Measurements from ENCODE around the gene TMEM151B.
"Not testable (repeated sequence)": the region's sequence is repeated elsewhere in the genome, so short reads cannot be mapped to it uniquely, and the experiment has no call there.

Gene TMEM151B

DNA sequence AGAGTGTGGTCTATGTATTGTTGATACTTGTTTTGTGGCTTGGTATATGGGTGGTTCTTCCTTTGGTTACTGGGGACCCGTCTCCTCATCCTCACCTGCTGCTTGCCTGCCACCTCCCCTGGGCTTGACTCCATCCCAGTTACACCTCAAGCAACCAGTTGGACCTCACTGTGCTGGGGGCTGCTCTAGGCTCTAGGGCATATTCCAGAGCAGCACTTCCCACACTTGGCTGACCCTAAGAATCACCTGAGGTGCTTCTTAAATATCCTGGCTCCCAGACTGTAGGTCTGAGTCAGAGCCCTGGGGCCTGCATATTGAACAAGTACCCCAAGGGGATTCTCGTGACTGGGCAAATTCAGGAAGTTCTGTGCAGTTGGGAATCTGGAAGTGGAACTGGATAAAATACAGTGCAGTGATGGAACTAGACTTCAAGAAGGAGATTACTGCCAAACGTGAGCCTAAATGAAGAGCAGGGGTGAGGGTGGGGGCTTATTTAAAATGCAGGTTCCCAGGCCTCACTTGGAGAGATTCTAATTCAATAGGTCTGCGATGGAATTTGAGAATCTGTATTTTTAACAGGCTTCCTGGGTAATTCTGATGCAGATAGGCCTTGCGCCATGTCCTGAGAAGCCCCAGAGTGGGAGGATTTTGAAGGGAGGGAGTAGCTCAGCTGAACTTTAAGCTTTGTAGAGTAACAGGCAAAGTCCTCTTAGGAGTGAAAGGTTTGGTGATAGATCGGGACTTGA lies 79.8 kb downstream of the TMEM151B start:
- Histone ChIP-seq H3K9ac (ENCODE audit: insufficient read length, low read depth) (no peak overlapping the region), H3K9me3 (ENCODE audit: insufficient read depth, low read length) (no peaks in the 10 kb centered on the region), H3K27me3 (ENCODE audit: insufficient read depth, insufficient read length) (no peaks in the 10 kb centered on the region), H3K36me3 (ENCODE audit: insufficient read depth, insufficient read length, low read length) (no peaks in the 10 kb centered on the region), H3K4me1 (ENCODE audit: insufficient read depth, insufficient read length) (peaks cover 4% of the 10 kb centered on the region), H3K4me3 (ENCODE audit: insufficient read length, low read depth) (no peak overlapping the region)
- TF ChIP-seq SUZ12 (IDR thresholded peaks at IDR 0.05; ENCODE audit: extremely low read depth, insufficient read depth, insufficient read length) (no peak), ZNF274 (IDR thresholded peaks at IDR 0.05; ENCODE audit: low read depth, low read length) (no peak), YY1 (IDR thresholded peaks at IDR 0.05; ENCODE audit: insufficient read depth, insufficient read length) (no peak)
- DNase-seq (ENCODE audit: low read depth, low spot score): no peak

DNA sequence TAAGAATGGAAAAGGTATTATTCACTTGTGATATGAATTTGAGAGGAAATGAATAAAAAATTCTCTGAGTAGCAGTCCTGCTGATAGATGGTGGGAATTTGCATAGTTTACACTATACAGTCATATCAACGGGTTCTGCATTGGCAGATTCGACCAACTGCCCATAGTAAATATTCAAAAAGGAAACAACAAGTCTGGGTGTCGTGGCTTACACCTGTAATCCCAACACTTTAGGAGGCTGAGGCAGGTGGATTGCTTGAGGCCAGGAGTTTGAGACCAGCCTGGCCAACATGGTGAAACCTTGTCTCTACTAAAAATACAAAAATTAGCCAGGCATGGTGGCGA lies 80.4 kb downstream of the TMEM151B start:
- not testable (repeated sequence) for DNase-seq (ENCODE audit: low read depth, low spot score); H3K9ac ChIP-seq (ENCODE audit: insufficient read length, low read depth); H3K9me3 ChIP-seq (ENCODE audit: insufficient read depth, low read length); H3K27me3 ChIP-seq (ENCODE audit: insufficient read depth, insufficient read length); H3K4me3 ChIP-seq (ENCODE audit: insufficient read length, low read depth); H3K4me1 ChIP-seq (ENCODE audit: insufficient read depth, insufficient read length); H3K36me3 ChIP-seq (ENCODE audit: insufficient read depth, insufficient read length, low read length)

DNA sequence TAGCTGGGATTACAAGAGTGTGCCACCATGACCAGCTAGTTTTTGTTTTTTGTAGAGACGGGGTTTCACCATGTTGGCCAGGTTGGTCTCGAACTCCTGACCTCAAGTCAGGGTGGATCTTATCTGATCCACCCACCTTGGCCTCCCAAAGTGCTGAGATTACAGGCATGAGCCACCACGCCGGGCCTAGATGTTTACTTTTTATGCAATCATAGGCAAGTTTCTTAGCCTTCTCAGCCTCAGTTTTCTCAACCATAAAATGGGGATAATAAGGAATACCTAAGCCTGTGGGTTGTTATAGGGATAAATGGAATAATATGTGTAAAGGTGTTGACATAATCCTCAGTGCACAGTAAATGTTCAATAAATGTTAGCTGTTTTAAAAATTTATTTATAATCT lies 82.0 kb downstream of the TMEM151B start:
- Histone ChIP-seq H3K9me3 (ENCODE audit: insufficient read depth, low read length) (no peaks in the 10 kb centered on the region), H3K9ac (ENCODE audit: insufficient read length, low read depth) (no peak overlapping the region), H3K27me3 (ENCODE audit: insufficient read depth, insufficient read length) (no peaks in the 10 kb centered on the region), H3K4me1 (ENCODE audit: insufficient read depth, insufficient read length) (peaks cover 4% of the 10 kb centered on the region), H3K4me3 (ENCODE audit: insufficient read length, low read depth) (no peak overlapping the region), H3K36me3 (ENCODE audit: insufficient read depth, insufficient read length, low read length) (no peaks in the 10 kb centered on the region)
- DNase-seq (ENCODE audit: low read depth, low spot score): no peak
- no peak for TF ChIP-seq SUZ12 (IDR thresholded peaks at IDR 0.05; ENCODE audit: extremely low read depth, insufficient read depth, insufficient read length)
- no peak for TF ChIP-seq YY1 (IDR thresholded peaks at IDR 0.05; ENCODE audit: insufficient read depth, insufficient read length)
- TF ChIP-seq ZNF274 (IDR thresholded peaks at IDR 0.05; ENCODE audit: low read depth, low read length): no peak

DNA sequence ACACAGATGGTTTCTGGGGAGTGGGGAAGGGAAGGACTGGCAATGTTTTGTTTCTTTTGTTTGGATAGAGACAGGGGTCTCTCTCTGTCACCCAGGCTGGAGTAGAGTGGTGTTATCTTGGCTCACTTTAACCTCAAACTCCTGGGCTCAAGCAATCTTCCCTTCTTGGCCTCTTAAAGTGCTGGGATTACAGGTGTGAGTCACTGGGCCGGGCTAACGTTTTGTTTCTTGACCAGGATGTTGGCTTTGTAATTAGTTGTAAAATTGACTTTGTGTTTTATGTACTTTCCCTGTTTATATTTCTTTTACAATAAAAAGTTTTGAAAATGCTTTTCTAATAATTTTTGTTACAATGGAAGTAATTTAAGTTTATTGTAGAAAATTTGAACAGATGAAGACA lies 83.1 kb downstream of the TMEM151B start:
- no peak overlapping the region for H3K9ac ChIP-seq (ENCODE audit: insufficient read length, low read depth)
- H3K36me3 ChIP-seq (ENCODE audit: insufficient read depth, insufficient read length, low read length): no peaks in the 10 kb centered on the region
- no peak for DNase-seq (ENCODE audit: low read depth, low spot score)
- no peaks in the 10 kb centered on the region for H3K27me3 ChIP-seq (ENCODE audit: insufficient read depth, insufficient read length)
- no peak overlapping the region for H3K4me3 ChIP-seq (ENCODE audit: insufficient read length, low read depth)
- TF ChIP-seq SUZ12 (IDR thresholded peaks at IDR 0.05; ENCODE audit: extremely low read depth, insufficient read depth, insufficient read length) (no peak), ZNF274 (IDR thresholded peaks at IDR 0.05; ENCODE audit: low read depth, low read length) (no peak), YY1 (IDR thresholded peaks at IDR 0.05; ENCODE audit: insufficient read depth, insufficient read length) (no peak)
- H3K9me3 ChIP-seq (ENCODE audit: insufficient read depth, low read length): no peaks in the 10 kb centered on the region
- peaks cover 4% of the 10 kb centered on the region for H3K4me1 ChIP-seq (ENCODE audit: insufficient read depth, insufficient read length)

DNA sequence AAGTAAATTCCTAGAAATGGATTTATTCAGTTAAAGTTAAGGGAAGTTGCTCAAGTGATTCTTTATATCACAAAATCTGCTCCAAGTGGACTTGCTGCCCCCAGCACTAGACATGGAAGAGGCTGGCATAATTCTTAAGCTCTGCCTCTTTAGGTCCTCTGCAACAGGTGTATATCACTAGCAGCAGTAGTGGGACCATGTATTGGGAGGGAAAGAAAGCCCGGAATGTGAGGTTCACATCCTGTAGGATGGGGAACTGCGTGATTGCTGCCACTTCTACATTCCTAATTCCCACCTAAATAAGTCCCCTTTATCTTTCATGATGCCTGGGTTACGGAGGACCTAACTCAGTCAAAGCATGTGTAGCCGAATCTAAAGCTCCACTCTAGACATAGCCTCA lies 85.4 kb downstream of the TMEM151B start:
- DNase-seq (ENCODE audit: low read depth, low spot score): no peak
- Histone ChIP-seq H3K36me3 (ENCODE audit: insufficient read depth, insufficient read length, low read length) (no peaks in the 10 kb centered on the region), H3K4me3 (ENCODE audit: insufficient read length, low read depth) (no peak overlapping the region), H3K9me3 (ENCODE audit: insufficient read depth, low read length) (no peaks in the 10 kb centered on the region), H3K4me1 (ENCODE audit: insufficient read depth, insufficient read length) (no peaks in the 10 kb centered on the region), H3K9ac (ENCODE audit: insufficient read length, low read depth) (no peak overlapping the region), H3K27me3 (ENCODE audit: insufficient read depth, insufficient read length) (no peaks in the 10 kb centered on the region)
- no peak for TF ChIP-seq ZNF274 (IDR thresholded peaks at IDR 0.05; ENCODE audit: low read depth, low read length)
- no peak for TF ChIP-seq SUZ12 (IDR thresholded peaks at IDR 0.05; ENCODE audit: extremely low read depth, insufficient read depth, insufficient read length)
- TF ChIP-seq YY1 (IDR thresholded peaks at IDR 0.05; ENCODE audit: insufficient read depth, insufficient read length): no peak

DNA sequence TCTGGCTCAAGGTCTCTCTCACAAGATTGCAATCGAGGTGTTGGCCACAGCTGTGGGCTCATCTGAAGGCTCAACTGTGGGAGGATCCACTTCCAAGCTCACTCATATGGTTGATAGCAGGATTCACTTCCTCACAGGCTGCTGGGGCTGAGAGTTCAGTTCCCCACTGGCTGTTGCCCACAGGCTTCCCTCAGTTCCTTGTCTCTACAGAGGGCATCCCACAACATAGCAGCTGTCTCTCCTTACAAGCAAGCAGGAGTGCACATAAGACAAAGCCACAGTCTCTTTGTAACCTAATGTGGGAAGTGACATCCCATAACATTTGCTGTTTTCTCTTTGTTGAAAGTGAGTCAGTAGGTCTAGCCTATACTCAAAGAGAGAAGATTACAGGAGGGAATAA lies 86.2 kb downstream of the TMEM151B start:
- no peak overlapping the region for H3K9ac ChIP-seq (ENCODE audit: insufficient read length, low read depth)
- H3K4me3 ChIP-seq (ENCODE audit: insufficient read length, low read depth): no peak overlapping the region
- no peaks in the 10 kb centered on the region for H3K27me3 ChIP-seq (ENCODE audit: insufficient read depth, insufficient read length)
- DNase-seq (ENCODE audit: low read depth, low spot score): no peak
- H3K36me3 ChIP-seq (ENCODE audit: insufficient read depth, insufficient read length, low read length): no peaks in the 10 kb centered on the region
- H3K9me3 ChIP-seq (ENCODE audit: insufficient read depth, low read length): no peaks in the 10 kb centered on the region
- H3K4me1 ChIP-seq (ENCODE audit: insufficient read depth, insufficient read length): no peaks in the 10 kb centered on the region
- TF ChIP-seq SUZ12 (IDR thresholded peaks at IDR 0.05; ENCODE audit: extremely low read depth, insufficient read depth, insufficient read length) (no peak), YY1 (IDR thresholded peaks at IDR 0.05; ENCODE audit: insufficient read depth, insufficient read length) (no peak), ZNF274 (IDR thresholded peaks at IDR 0.05; ENCODE audit: low read depth, low read length) (no peak)
